ENCODE measurements around the gene VEZT.

DNA sequence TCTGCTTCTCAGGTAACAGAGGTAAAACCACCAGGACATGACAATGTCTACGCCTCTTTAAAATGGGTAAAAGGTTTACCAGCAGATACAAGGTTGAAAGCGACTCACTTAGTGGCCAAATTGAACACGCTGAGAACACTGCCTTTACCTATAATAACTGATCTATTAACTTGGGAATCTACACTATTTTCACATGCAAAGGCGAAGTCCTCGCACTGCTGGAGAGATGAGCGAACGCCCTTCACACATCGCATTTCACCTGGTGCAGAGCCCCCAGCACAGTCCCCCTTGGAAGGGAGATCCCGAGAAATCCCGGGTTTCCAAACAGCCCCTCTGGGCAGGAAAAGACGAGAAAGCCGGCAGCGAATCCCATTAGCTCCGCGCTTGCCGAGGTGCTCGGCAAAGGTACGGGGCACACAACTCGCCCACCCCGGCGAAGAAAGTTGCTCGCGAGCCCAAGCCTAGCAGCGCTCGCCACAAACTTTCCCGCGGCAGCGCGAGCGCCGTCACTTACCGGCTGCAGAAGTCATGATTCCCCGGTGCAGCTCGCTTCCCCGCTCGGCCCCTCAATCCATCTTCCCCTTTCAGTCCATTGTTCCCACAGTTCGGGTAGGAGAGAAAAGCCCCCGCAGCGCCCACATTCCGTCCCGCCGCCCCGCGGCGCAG lies 763 bp upstream of the VEZT start:
- TF ChIP-seq TCF12 (IDR thresholded peaks at IDR 0.05; ENCODE audit: low read depth) (no peak), EP300 (IDR thresholded peaks at IDR 0.05; ENCODE audit: borderline replicate concordance) (no peak), CREB1 (IDR thresholded peaks at IDR 0.05; ENCODE audit: low read depth) (no peak), TAF1 (IDR thresholded peaks at IDR 0.05; ENCODE audit: low read depth) (no peak), NFIC (IDR thresholded peaks at IDR 0.05) (no peak)
- TF ChIP-seq, protein P1, sequence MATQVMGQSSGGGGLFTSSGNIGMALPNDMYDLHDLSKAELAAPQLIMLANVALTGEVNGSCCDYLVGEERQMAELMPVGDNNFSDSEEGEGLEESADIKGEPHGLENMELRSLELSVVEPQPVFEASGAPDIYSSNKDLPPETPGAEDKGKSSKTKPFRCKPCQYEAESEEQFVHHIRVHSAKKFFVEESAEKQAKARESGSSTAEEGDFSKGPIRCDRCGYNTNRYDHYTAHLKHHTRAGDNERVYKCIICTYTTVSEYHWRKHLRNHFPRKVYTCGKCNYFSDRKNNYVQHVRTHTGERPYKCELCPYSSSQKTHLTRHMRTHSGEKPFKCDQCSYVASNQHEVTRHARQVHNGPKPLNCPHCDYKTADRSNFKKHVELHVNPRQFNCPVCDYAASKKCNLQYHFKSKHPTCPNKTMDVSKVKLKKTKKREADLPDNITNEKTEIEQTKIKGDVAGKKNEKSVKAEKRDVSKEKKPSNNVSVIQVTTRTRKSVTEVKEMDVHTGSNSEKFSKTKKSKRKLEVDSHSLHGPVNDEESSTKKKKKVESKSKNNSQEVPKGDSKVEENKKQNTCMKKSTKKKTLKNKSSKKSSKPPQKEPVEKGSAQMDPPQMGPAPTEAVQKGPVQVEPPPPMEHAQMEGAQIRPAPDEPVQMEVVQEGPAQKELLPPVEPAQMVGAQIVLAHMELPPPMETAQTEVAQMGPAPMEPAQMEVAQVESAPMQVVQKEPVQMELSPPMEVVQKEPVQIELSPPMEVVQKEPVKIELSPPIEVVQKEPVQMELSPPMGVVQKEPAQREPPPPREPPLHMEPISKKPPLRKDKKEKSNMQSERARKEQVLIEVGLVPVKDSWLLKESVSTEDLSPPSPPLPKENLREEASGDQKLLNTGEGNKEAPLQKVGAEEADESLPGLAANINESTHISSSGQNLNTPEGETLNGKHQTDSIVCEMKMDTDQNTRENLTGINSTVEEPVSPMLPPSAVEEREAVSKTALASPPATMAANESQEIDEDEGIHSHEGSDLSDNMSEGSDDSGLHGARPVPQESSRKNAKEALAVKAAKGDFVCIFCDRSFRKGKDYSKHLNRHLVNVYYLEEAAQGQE (IDR thresholded peaks at IDR 0.05; ENCODE audit: low read depth) = no peak

Data from Ishikawa (cell line).